GM12801 (cell line): ENCODE measurements around the gene TIAM2.

Experiments used
- CTCF ChIP-seq: IDR thresholded peaks from one replicate; pipeline ENCODE4 v1.5.1; 2011; ENCODE audit warnings: control low read depth; ENCODE audit not compliant: insufficient read length; ENCODE audit errors: extremely low read depth

Gene TIAM2

GRCh38 chr6:155182103-155182502 is 187.0 kb downstream of the TIAM2 start:
- no peak for TF ChIP-seq CTCF

- TF ChIP-seq CTCF: no peak
Measured at GRCh38 chr6:155183095-155183494, 188.0 kb downstream of the TIAM2 start.

GRCh38 chr6:155185544-155185943 is 190.4 kb downstream of the TIAM2 start:
- TF ChIP-seq CTCF: no peak

GRCh38 chr6:155186052-155186658 is 191.0 kb downstream of the TIAM2 start:
- TF ChIP-seq CTCF: no peak

- TF ChIP-seq CTCF: no peak
Measured at GRCh38 chr6:155187106-155187505, 192.0 kb downstream of the TIAM2 start.

- no peak for TF ChIP-seq CTCF
Measured at GRCh38 chr6:155187994-155188706, 193.0 kb downstream of the TIAM2 start.

GRCh38 chr6:155188707-155189496 is 193.8 kb downstream of the TIAM2 start:
- TF ChIP-seq CTCF: no peak
